ENCODE data around the gene DRD2.

DNA sequence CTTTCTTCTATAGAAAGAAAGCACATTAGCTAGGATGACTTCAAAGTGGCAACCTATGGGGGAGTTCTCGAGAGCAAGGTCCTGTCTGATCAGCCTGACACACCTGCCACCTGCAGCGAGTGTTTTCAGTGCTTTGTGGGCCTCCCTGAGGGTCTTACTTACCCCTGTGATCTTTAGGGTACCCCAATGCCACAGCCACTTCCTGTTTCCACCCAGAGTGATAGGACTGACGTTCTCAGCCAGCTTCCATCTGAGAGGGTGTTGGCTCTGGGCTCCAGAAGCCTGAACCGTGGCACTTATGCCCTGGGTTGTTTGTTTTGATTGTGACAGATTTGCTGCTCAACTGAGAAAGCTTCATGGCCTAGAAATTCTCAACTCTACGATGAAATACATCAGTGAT, 109.3 kb downstream of the DRD2 start:
- TF ChIP-seq ZNF274 (IDR thresholded peaks at IDR 0.05; ENCODE audit: low read depth, low read length) = no peak
- no peak for TF ChIP-seq YY1 (IDR thresholded peaks at IDR 0.05; ENCODE audit: insufficient read depth, insufficient read length)
- TF ChIP-seq SUZ12 (IDR thresholded peaks at IDR 0.05; ENCODE audit: extremely low read depth, insufficient read depth, insufficient read length) = no peak
